NB4 (cell line): ENCODE measurements around the gene ATRN.

ENCODE experiments used
- DNase-seq: peaks from one replicate; pipeline ENCODE4 v3.0.0; 2010; ENCODE audit warnings: low read depth
- H3K4me3 ChIP-seq: one replicate; pipeline ENCODE4 v1.5.1; 2011; ENCODE audit warnings: mild to moderate bottlenecking, low read depth, low read length, moderate library complexity
- MYC ChIP-seq: IDR thresholded peaks from 2 replicates; pipeline ENCODE4 v1.6.1; 2011; ENCODE audit warnings: low read depth, low read length
- POLR2A ChIP-seq: IDR thresholded peaks from 2 replicates; pipeline ENCODE4 v1.6.1; 2011; ENCODE audit warnings: mild to moderate bottlenecking; ENCODE audit not compliant: insufficient read length; ENCODE audit errors: extremely low read depth
- TF ChIP-seq, protein P1 (sequence below): IDR thresholded peaks from one replicate; pipeline ENCODE4 v1.5.1; 2012; ENCODE audit warnings: low read depth, low read length
- TF ChIP-seq, protein P2 (sequence below): IDR thresholded peaks from 2 replicates; pipeline ENCODE4 v1.6.1; 2011; ENCODE audit warnings: low read depth, low read length

The ATRN gene

DNA sequence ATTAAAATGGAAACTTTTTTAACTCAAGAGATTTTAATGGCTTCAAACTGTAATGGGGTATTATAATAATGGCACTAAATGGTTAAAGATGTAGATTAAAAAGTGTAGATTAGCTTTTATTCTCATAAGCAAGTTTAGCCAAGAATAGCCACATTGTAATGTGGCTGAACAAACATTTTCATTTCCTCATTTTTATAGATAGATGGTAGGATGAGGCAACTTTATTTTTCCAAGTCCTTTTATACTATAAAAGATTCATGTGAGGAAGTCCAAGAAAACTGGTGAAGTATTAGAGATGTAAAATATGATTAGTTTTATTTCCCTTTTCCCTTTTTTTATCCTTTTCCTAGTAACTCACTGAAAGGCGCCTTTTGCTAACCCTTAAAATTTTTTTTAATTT is 88.8 kb downstream of the ATRN start:
- TF ChIP-seq, protein P1, sequence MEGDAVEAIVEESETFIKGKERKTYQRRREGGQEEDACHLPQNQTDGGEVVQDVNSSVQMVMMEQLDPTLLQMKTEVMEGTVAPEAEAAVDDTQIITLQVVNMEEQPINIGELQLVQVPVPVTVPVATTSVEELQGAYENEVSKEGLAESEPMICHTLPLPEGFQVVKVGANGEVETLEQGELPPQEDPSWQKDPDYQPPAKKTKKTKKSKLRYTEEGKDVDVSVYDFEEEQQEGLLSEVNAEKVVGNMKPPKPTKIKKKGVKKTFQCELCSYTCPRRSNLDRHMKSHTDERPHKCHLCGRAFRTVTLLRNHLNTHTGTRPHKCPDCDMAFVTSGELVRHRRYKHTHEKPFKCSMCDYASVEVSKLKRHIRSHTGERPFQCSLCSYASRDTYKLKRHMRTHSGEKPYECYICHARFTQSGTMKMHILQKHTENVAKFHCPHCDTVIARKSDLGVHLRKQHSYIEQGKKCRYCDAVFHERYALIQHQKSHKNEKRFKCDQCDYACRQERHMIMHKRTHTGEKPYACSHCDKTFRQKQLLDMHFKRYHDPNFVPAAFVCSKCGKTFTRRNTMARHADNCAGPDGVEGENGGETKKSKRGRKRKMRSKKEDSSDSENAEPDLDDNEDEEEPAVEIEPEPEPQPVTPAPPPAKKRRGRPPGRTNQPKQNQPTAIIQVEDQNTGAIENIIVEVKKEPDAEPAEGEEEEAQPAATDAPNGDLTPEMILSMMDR = no peak
- no peak for TF ChIP-seq MYC
- TF ChIP-seq, protein P2, sequence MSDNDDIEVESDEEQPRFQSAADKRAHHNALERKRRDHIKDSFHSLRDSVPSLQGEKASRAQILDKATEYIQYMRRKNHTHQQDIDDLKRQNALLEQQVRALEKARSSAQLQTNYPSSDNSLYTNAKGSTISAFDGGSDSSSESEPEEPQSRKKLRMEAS = no peak
- no peak for TF ChIP-seq POLR2A
- H3K4me3 ChIP-seq = no peak overlapping the region
- peak; percentile 14 for DNase-seq

DNA sequence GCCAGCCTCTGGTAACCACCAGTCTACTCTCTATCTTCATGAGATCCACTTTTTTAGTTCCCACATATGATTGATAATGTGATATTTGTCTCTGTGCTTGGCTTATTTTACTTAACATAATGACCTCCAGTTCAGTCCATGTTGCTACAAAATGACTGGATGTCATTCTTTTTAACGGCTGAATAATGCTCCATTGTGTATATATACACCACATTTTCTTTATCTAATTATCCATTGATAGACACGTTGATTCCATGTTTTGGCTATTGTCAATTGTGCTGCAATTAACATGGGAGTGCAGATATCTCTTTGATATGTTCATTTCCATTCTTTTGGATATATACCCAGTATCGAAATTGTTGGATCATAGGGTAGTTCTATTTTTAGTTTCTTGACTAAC is 89.3 kb downstream of the ATRN start:
- no peak for DNase-seq
- no peak overlapping the region for H3K4me3 ChIP-seq
- no peak for TF ChIP-seq MYC

DNA sequence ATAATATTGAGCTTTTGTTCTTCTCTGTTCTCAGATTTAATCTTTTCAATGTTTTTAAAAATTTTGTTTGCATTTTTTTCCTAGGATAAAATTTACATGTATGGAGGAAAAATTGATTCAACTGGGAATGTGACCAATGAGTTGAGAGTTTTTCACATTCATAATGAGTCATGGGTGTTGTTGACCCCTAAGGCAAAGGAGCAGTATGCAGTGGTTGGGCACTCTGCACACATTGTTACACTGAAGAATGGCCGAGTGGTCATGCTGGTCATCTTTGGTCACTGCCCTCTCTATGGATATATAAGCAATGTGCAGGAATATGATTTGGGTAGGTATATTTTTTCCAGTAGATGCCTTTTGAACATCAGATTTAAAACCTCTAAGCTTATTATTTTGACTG is 89.8 kb downstream of the ATRN start:
- DNase-seq = no peak
- no peak overlapping the region for H3K4me3 ChIP-seq
- TF ChIP-seq POLR2A (no peak), MYC (no peak)
- TF ChIP-seq, protein P2 = no peak
- TF ChIP-seq, protein P1 = no peak

DNA sequence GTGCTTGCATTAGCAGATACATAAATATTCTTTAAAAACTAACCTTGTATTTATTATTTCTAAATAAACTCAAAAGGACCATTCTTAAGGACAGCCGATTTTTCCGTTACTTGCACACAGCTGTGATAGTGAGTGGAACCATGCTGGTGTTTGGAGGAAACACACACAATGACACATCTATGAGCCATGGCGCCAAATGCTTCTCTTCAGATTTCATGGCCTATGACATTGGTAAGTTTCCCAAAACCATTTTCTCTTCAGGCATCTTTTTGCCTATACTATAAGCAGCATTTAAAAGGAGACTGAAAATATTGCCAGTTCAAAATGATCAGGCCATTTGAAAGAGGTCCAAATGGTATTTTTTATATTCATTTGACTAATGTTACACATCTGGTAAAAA is 92.3 kb downstream of the ATRN start:
- H3K4me3 ChIP-seq = no peak overlapping the region
- TF ChIP-seq MYC (no peak), POLR2A (no peak)
- TF ChIP-seq, protein P1 = no peak
- TF ChIP-seq, protein P2 = no peak
- DNase-seq = no peak

DNA sequence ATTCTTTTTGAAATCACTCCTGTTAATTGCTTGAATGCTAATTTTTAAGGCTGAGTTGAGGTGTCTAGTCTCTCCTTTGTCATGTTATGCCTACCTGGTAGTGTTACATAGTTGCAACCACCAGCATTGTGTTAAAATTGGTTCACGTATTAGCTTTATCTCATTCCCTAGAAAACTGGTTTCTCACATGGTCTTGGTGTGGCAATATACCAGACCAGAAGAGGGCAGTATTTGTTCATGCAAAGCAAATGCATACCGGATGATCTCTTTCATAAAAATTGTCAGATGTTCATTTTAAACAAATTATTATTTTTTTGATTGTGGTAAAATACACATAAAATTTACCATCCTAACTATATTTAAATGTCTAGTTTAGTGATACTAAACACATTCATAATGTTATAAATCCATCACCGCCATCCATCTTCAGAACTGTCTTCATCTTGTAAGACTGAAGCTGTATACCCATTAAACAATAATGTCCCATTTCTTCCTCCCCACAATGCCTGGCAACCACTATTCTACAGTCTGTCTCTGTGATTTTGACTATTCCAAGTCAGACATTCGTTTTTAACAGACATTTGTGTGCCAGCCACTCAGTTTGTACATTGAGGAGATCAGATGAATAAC is 92.8 kb downstream of the ATRN start:
- DNase-seq = peak; percentile 66
- H3K4me3 ChIP-seq = no peak overlapping the region
- TF ChIP-seq, protein P1 = peak; percentile 74
- TF ChIP-seq MYC = no peak

DNA sequence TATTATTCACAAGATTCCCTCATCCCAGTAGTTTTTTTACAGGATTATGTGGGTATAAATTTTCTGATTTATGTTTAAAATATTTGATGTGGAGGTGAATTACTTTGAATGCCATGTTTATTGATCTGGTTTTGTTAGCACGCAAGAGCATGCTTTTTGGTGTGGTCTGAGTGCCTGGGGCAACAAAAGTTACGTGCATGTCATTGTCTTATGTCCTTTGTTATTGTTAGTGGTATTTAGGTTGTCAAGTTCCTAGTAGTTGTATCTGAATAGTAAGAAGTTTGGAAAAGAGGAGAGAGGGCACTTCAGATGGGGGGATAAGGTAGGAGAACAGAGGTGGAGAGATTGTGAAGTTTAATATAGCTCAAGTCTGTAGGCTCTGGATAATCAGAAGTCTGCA is 95.0 kb downstream of the ATRN start:
- no peak for DNase-seq
- H3K4me3 ChIP-seq = no peak overlapping the region
- TF ChIP-seq MYC = no peak
- TF ChIP-seq POLR2A = no peak
- TF ChIP-seq, protein P1 = no peak
- TF ChIP-seq, protein P2 = no peak
